Stimulated activated CD4-positive, alpha-beta T cell treated with anti-CD3 and anti-CD28 coated beads, Interleukin-12 subunit alpha, Interleukin-12 subunit beta, amount 100 ng/mL, for 48 hours (primary cell): ENCODE data around the gene CPA1.
A peak's percentile ranks its signal among the peaks of the same experiment; 100 is the strongest.

Source experiments
- DNase-seq, 3 donors: peaks; one replicate each; pipeline ENCODE4 v3.0.0-alpha.2; 2020; ENCODE audit warnings: low read depth in 2 of 3, low spot score in 1 of 3

Gene CPA1

DNA sequence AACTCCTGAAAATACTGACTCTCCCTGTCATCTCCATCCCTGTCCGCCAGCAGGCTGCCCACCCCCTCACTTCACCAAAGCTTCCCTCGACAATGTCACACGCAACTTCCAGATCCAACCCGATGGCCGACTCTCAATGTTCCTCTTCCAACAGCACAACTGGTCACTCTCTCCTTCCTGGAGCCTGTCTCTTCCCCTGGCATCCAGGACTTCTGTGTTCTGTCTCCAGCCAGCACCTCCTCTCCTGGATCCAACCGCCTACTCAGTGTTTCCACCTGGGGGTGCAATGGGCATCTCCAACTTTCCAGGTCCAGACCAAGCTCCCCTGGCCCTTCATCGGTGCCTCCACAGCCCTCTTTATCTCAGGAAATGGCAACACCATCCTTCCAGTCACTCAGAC is 27.1 kb upstream of the CPA1 start:
- no peak for DNase-seq

DNA sequence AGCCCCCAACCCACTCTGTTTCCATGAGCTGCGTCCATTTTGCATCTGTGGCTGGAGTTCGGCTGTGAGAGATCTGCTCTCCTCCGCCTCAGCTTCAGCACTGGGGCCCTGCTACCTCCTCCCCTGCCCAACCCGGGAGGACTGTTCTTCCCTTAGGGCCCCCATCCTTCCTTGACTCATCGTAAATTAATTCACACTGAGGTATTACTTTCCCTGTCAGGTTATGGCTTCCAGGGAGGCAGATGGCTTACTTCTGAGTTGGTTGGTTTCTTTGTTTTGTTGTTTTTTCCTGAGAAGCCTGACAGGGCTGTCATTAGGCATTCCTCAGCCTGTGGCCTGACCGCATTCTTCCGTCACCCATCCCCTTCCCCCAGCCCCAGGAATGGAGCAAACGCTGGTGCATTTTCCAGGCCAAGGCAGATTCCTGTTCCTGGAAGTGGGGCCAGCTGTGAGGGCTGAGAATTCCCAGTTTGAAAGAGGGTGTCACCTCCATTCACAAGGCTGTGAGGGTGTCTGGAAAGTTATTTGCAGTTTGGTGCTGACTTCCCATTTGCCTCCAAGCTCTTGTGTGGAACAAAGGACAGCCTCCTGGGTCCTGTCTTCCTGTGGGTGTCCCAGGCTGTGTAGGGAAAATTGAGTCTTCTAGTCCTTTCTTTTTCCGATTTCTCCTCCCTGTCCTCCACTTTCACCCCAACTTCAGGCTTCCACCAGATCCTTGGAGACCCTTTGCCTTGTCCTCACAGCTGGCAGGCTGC is 24.0 kb upstream of the CPA1 start:
- DNase-seq = no peak

DNA sequence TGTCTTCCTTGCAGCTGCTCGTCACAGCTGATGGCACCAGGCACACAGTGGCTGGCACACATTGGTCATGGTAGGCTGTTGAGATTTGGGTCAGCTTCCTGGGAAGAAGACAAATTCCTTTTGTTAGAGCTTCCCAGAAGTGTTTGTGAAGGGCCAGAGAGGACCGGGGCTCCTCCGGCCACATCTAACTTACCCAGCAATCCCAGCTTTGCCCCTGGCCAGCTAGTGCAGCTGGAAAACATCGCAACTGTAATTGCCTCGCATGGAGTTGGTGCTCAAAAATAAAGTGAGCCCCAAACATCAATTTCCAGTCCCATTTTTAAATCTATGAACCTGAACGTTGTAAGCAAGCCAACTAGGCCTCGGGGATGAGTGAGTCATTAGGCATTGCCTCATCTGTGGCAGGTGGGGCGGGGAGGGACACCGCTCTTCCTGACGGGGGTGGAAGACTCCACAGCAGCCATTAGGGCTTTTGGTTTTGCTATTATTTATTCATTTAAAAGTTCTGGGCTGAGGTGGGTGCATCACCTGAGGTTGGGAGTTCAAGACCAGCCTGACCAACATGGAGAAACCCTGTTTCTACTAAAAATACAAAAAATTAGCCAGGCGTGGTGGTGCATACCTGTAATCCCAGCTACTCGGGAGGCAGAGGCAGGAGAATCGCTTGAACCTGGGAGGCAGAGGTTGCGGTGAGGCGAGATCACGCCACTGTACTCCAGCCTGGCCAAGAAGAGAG is 23.2 kb upstream of the CPA1 start:
- no peak for DNase-seq

DNA sequence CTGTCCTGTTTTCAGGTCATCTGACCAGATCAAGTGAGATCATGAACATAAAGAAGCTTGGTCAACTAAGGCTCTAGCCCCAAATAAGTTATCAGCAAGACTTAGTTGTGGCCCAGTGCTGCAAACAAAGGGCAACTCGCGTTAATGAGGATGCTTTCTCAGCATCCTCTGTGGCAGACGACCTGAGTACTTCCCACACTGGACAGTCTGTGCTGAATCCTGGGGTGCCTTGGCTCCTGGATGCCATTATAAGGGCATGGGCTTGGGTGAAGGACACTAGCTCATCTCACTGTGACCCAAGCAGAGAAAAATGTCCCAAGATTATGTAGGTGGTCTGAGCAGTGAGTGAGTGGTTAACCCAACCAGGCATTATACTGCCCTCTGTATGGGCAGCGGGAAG is 21.8 kb upstream of the CPA1 start:
- no peak for DNase-seq

DNA sequence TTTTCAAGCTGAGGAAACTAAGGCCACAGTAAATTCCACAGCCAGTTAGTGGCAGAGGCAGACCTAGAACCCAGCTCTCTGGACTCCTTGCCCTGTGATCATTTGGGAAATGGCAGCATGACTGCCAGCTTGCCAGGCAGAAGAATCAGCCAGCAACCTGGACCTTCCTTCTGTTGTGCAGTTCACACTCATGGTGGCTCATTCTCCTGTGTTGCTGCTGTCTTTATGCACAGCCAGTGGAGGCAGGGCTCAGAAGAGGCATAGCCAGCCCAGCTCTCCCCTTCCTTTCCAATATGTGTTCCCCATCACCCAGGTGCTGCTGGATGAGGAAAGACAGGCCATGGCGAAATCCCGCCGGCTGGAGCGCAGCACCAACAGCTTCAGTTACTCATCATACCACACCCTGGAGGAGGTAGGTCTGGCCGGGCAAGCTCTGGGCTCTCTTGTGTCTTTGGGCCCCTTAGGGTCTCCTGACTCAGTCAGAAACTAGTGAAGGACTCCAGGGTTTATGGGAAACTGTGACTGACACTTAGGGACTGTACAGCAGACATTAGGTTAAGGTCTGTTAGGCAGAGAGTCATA is 20.9 kb upstream of the CPA1 start:
- DNase-seq = no peak

DNA sequence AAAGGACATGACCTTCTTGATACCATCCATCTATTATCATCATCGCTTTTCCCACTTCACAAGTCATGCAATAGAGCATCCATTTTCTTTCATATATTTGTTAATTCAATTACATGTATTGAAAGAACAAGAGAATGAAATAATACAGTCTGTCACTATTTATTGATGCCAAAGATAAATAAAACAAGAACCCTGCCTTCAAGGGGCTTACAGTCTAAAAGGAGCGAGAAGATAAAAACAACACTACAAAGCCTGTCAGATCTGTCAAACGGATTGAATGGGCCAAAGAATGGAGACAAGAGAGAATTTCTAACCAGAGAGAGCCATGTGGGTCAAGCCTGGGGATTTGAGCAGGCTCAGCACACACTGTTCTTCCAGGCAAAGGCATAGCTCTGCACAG is 19.8 kb upstream of the CPA1 start:
- DNase-seq = no peak

DNA sequence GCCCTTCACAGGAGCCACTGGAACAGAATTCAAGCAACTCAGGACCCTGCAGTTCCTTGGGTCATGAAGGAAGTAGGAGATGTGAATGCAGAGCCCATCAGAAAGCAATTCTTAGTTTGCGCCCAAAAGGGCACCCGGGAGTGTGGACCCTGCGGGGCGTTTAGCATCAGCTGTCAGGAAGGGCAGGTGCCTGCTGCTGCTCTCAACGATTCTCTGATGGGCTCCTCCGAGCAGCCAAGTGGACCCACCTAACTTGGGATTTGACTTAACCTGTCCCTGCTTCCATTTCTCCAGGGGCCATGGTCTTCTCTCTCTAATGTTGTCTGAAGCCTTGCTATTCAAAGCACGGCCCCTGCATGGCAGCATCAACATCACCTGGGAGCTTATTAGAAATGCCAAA is 18.6 kb upstream of the CPA1 start:
- DNase-seq = no peak

DNA sequence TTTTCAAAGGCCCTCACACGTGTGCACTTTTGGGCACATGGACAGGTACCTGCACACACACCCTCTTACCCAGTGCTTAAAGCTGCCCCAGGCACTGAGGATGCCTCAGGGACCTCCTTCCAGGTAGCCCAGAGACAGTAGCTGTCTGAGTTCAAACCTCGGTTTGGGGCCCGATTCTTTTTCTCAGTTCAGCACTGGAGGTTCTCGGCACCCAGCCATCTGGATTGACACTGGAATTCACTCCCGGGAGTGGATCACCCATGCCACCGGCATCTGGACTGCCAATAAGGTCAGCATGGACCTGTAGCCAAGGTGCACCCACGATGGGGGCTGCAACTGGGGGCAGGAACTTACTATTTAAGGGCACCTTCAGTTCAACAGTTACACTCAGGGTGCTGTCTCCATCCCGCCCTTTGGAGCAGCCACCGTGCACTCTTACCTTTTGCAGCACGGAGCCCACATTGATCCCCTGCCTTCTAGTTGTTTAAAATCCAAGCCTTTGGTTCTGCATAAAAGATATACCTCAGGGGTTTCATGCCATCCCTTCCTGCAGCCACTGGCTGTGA is 18.0 kb upstream of the CPA1 start:
- DNase-seq = no peak

DNA sequence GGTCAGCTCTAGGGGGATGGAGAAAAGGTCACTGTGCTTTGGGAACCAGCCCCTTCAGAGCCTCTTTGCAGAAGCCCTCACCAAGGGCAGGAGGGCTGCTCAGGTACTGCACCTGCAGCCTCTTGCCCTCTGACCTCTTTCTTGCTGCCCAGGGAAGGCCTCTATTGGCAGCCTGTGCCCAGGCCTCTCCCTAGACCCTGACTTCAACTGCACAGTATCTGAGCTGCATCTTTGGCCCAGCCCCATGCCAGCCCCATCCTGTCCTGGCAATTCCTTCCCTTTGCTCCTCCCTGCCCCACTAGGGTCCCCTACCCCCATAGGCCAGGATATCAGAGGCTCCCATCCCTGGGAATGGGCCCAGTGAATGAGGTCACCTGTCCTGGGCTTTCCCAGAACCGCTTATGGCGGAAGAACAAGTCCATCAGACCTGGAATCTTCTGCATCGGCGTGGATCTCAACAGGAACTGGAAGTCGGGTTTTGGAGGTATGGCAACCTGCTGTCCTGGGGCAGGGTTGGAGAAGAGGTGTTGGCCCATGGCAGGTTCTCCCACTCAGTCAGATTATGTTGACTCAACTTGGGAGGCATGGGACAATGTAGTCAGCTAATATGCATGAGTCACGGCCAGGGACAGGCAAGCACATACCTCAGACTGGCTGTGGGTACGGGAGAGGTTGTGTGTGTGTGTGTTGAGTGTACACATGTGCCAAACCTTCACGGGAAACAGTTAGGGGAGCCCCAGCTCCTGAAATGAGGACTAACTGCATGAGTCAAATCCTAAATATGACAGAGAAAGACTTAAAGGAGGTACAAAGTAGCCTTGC is 17.1 kb upstream of the CPA1 start:
- peak; percentile 60 to 74 (median 63) for DNase-seq

DNA sequence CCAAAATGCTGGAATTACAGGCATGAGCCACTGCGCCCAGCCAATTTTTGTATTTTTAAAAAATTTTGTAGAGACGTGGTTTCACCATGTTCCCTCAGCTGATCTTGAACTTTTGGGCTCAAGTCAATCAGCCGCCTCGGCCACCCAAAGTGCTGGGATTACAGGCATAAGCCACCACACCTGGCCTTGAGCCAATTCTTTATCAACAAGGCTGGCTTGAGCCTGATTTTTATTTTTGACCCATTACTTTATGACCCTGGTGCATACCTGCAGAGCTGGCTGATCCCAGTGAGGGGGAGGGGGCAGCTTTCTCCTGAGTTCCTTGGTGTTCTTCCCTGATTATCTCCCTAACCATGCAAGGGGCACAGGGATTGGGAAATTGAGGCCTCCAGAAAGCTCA is 15.8 kb upstream of the CPA1 start:
- no peak for DNase-seq

DNA sequence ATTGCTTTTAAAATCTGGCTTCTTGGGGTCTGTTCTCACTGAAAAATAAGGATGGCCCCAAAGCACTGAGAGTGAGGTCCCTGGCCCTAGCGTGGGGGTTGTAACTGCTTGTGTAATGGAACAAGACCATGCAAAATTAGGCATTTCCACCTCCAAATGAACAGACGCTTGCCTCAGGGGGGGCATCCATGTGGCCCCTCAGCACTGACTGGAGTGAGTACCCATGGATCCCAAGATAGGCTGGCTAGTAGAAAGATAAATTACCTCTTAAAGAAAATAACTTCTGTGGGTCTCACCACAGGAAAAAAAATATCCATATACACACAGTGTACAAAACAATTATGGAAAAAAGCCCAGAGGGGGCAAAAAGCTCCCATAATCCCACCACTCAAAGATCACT is 15.2 kb upstream of the CPA1 start:
- no peak for DNase-seq

DNA sequence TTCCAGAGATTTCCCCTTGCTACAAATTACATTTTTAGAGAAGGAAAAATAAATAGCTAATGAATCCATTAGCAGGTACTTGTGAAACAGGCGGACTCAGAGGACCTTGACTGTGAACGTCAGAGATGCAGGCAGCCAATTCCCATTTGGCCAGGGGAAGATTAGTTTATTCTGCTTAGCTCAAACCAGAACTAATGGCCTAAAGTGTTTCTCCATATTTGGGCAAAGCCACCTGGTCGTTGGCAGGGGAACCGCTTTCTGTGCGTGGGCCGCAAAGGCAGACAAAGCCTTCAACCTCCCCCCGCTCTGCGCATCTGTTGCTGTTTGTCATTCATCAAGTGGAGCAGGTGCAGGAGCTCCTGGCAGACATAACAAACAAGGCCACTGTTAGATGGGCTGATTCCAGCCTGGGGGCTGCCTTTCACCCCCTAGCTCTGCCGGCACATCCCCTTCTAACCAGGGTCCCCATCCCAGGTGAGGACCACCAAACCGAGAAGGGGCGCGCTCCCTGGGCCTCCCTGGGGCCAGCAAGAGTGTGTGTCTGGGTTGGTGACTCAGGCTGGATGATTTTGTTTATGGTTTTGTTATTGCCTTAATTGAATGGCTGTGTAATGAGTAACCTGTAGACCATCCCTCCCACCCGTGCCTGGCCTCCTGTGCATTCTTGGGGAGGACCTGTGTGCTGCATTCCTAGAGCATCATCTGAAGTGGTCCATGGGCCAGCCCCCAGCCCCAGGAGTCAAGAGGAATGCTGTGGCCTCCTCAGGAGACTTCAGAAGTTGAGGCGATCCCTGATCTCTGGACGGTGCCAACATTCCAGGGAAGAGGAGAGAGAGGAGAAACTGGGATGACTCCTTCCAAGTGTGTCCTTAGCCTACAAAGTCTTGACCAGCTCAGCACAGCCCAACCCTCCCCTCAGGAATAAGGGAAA is 14.5 kb upstream of the CPA1 start:
- no peak for DNase-seq

DNA sequence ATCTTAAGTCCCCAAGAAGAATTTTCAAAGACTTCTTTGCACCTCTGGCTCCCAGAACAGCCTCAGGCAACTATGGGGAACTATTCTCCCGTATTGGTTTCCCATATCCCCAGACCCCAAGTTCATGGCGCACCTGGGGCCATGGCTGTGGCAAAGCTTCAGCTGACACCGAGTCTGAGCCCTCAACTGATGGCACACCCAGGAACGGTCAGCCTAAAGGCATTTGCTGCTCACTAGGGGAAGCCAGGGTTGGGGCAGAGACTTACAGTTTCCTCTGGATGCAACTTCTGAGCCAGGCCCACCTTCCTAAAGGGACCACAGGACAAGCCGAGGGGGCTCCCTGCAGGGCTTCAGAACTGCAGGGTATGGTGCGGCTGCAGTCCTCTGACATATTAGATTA is 13.7 kb upstream of the CPA1 start:
- DNase-seq = no peak

DNA sequence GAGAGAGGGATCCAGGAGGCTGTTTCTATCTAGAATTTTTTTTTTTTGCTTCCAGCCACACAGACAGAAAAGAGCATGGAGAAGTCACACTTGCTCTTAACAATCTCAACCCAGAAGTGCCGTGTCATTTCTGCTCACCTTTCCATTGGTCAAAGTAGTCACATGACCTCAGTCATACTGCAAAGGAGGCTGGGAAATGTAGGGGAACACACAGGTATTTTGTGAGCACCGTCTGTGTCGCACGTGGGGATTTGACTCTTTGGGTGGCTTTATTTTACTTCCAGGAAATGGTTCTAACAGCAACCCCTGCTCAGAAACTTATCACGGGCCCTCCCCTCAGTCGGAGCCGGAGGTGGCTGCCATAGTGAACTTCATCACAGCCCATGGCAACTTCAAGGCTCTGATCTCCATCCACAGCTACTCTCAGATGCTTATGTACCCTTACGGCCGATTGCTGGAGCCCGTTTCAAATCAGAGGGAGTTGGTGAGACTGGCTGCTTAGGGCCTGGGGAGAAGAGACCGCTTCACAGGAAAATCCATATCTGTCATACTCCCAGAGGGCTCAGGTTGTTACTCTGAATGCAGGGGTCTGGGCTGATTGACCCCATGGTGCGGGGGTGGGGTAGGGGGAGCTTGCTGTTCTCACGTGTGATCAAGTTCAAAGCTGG is 13.1 kb upstream of the CPA1 start:
- no peak for DNase-seq

DNA sequence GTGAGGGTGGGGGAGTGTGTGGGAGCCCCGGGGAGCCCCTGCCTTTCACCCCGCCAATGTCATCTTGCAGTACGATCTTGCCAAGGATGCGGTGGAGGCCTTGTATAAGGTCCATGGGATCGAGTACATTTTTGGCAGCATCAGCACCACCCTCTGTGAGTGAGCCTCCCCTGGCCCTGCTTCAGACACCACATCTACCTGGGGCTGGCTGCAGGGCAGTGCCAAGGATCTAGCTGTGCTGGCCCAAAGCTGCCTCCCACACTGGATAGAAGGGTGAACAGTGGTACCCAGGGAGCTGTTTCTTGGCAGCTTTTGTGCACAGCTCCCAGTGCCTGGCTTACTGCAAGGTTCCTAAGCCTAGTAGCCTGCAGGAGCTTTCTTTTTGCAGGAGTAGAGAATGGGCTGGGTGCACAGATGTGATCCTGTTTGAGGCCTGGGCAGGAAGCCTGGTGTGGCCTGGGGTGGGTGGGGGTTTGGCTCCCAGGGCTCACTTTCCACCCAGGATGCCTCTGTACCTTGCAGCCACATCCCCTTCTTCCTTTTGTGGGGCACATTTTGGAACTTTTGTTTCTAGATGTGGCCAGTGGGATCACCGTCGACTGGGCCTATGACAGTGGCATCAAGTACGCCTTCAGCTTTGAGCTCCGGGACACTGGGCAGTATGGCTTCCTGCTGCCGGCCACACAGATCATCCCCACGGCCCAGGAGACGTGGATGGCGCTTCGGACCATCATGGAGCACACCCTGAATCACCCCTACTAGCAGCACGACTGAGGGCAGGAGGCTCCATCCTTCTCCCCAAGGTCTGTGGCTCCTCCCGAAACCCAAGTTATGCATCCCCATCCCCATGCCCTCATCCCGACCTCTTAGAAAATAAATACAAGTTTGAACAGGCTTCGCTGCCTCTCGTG is 12.2 kb upstream of the CPA1 start:
- no peak for DNase-seq

DNA sequence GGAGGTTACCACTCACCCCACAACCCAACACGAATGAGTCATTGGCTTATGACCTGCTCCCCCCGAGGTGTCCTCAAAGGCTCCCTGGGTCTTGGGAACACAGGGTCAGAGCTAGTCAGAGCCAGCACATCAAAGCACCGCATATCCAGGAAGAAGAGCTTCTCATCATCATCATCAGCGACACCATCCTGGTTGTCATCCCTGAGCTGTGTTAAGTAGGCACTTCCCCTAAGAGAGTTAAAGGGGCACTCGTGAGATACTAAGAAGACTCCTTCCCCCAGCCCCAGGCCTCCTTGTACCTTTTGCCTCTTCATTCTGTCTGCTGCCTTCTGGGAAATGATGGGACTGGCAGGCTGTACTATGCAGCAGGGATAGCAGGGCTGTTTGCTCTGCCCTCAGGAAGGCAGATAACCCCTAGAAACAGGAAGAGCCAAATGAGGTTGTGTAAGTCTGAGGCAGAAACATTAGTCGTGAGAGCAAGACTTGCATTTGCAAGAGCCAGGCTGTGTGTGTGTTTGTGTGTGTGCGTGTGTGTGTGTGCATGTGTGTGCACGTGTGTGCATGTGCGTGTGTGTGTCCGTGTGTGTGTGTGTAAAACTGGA is 11.1 kb upstream of the CPA1 start:
- DNase-seq = no peak

DNA sequence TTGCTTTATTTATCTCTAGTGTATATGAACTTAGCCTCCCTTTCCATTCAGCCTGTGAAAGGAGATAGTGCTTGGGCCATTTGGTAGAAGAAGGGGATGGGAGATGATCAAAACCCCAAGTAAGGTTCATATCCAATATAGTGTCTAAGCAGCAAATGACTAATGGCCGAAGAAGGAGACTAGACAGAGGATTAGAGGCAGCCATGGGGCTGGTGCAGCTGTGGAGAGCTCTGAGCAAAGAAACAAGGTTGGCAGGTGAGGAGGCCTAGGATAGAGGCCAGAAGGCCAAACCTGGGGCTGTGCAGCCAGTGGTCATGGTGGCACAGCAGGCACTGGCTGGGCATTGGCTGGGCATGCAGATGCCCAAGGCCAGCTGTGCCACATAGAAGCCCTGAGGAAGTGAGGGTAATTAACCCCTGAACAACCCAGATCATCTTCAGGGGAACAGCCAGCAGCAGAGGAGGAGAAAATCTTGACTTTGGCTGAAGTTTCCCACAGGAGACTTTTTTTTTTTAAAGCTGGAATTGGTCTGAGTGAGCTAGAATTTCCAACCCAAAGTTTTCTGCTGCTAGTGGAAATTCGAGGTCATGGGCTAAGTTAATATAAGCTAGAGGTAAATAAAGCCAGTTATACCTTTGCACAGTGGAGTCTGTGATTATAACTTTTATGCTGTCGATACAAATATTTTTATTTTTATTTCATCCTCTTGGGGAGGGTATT is 10.3 kb upstream of the CPA1 start:
- DNase-seq = no peak

DNA sequence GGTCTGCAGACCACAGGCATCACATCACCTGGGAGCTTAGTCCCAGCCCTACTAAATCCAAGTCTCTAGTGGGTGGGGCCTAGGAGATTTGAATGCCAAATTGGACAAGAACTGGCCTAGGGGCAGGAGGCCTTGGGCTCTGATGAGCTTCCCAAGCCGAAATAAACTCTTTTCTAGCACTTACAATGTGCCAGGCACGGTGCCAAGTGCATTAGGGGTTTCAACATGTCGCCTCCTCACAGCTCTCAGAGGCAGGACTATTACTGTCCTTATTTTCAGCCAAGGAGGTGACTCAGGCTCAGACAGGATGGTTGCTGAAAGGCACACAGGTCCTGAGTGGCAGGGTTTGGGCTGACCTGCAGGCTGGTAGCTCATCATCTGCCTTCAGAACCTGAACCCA is 9.2 kb upstream of the CPA1 start:
- DNase-seq = no peak
